Fibroblast of skin of right biceps (primary cell): ENCODE results near the gene LGALSL.

Source experiments
- DNase-seq: peaks from one replicate; pipeline ENCODE4 v3.0.0-alpha.2; 2013

The LGALSL gene

DNA sequence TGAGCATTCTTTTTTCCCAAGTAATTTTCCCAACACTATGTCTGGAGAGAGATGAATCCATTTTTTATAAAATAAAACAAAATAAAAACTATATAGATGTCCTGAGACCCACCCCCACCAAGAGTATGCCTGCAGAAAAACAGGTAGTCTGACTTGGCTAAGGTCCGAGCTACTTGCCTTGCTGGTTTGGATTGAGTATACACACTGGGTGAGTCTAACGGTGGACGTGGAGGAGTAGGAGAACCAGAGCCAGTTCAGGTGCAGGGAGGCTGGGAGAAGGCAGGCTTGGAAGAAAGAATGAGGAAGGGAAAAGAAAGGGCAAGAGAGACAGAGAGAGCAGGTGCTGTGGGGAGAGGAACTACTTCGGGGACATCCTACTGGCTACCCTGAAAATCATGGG, 48.9 kb downstream of the LGALSL start:
- no peak for DNase-seq

DNA sequence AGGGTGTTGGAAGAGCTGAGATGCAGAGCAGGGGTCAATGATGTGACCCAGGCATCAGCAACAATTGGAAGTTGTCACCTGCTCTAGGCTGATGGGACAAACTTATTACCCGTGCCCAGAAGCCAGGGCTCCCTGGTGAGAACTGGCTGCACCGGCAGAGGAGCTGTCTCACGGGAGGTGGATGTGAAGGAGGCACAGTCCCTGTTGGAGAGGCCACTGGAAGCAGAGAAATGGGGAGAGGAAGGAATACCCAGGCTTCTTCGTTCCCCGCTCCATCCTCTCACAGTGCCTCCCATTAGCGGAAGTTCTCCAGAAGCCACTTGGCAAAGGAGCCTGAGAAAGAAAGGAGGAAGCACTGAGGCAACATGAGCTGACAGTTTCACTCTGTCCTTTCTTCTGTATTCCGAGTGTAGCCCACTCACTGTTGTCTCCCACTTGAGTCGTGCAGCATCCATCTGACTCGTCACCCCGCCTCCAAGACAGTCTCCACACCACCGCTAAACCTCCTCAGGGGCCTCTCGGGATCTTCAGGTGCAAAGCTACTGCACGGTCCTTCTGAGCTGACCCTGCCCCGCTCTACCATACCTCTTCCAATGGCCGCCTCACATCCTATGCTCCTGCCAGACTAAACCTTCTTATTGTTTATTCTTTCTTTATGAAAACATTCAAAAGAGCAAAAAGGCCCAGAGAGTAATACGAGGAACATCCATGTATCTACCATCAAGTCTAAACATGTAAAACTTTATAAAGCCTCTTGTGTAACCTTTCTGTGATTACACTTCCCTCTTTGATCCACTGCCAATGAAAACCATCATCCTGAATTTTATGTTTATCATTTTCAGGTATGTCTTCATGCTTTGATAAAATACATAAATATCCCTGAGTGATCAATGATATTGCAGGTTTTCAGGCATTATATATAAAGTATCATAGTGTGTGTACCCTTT, 51.1 kb downstream of the LGALSL start:
- no peak for DNase-seq

GRCh38 chr2:64506686-64507085, 52.7 kb downstream of the LGALSL start:
- no peak for DNase-seq
